H1 (cell line): ENCODE data around the gene PCYT2. TPM values are rescaled to one million over a fixed set of nuclear protein-coding genes. Genes with fewer than 3 reads are reported as not detected.

Experiments
- CTCF ChIA-PET: fragments of 300-600 bp; sonication (Branson Sonifier 250); formaldehyde crosslinking; loops from one replicate; lab custom pipeline; 2021; ENCODE audit not compliant: partially characterized antibody; lab: Charles Lee
- POLR2A ChIA-PET: fragments of 300-600 bp; sonication (Branson Sonifier 250); formaldehyde crosslinking; loops from one replicate; lab custom pipeline; 2021; ENCODE audit warnings: inconsistent platforms; ENCODE audit not compliant: partially characterized antibody; lab: Charles Lee
- DNase-seq, 2 experiments: peaks; one replicate each; pipeline versions ENCODE4 v3.0.0 to v3.0.0-alpha.2; 2010 to 2022; ENCODE audit warnings: low spot score in 2 of 2, low read depth in 1 of 2, mixed read lengths in 1 of 2
- FAIRE-seq: peaks from 2 replicates; lab custom pipeline; 2011; peaks lifted over from hg19 to GRCh38; lab: Jason Lieb, UNC
- H2AFZ ChIP-seq: 2 replicates; pipeline ENCODE4 v1.8.1; 2012; ENCODE audit warnings: low read length, inconsistent platforms
- H2AK5ac ChIP-seq: 2 replicates; pipeline ENCODE4 v1.6.1; 2013; ENCODE audit warnings: low read depth, low read length
- H2BK120ac ChIP-seq: replicated peaks from 2 replicates; pipeline ENCODE3; 2013; ENCODE audit warnings: low read depth, low read length, inconsistent platforms
- H2BK12ac ChIP-seq: 2 replicates; pipeline ENCODE4 v1.6.1; 2013; ENCODE audit warnings: low read depth, low read length
- H2BK15ac ChIP-seq: 2 replicates; pipeline ENCODE4 v1.6.1; 2013; ENCODE audit warnings: low read length
- H2BK20ac ChIP-seq: 2 replicates; pipeline ENCODE4 v1.6.1; 2013; ENCODE audit warnings: low read length
- H2BK5ac ChIP-seq: 2 replicates; pipeline ENCODE4 v1.6.1; 2013; ENCODE audit warnings: low read depth, low read length
- H3K14ac ChIP-seq: 2 replicates; pipeline ENCODE4 v1.6.1; 2013; ENCODE audit warnings: inconsistent platforms; ENCODE audit not compliant: insufficient read length
- H3K18ac ChIP-seq: 2 replicates; pipeline ENCODE4 v1.6.1; 2013; ENCODE audit warnings: low read length; ENCODE audit errors: extremely low read depth
- H3K23ac ChIP-seq: 2 replicates; pipeline ENCODE4 v1.6.1; 2013; ENCODE audit warnings: inconsistent platforms; ENCODE audit not compliant: insufficient read length
- H3K23me2 ChIP-seq: 2 replicates; pipeline ENCODE4 v1.6.1; 2013; ENCODE audit warnings: low read depth, low read length
- H3K27ac ChIP-seq: 2 replicates; pipeline ENCODE4 v1.6.1; 2011; ENCODE audit warnings: low read depth, low read length, inconsistent platforms
- H3K27me3 ChIP-seq, 4 experiments: replicated peaks in 1 of 4; 1 replicate in 1 of 4; 2 replicates in 3 of 4; pipeline versions ENCODE4 v1.6.1 to v1.8.1; 2011 to 2013; ENCODE audit warnings: low read length in 3 of 4, mild to moderate bottlenecking in 3 of 4, inconsistent platforms in 2 of 4, mixed read lengths in 2 of 4, moderate library complexity in 1 of 4; ENCODE audit not compliant: control insufficient read depth in 3 of 4, insufficient read depth in 3 of 4; ENCODE audit errors: extremely low read depth in 1 of 4
- H3K36me3 ChIP-seq, 4 experiments: 2 replicates each; pipeline versions ENCODE4 v1.6.1 to v1.8.1; 2011 to 2013; ENCODE audit warnings: mild to moderate bottlenecking in 4 of 4, low read length in 3 of 4, moderate library complexity in 2 of 4, control low read depth in 1 of 4, inconsistent platforms in 1 of 4; ENCODE audit not compliant: insufficient read depth in 4 of 4, control insufficient read depth in 2 of 4
- H3K4ac ChIP-seq: replicated peaks from 2 replicates; pipeline ENCODE3; 2013; ENCODE audit warnings: low read length, low read depth, mixed read lengths, inconsistent platforms; ENCODE audit not compliant: insufficient read length
- H3K4me1 ChIP-seq, 4 experiments: replicated peaks in 1 of 4; 1 replicate in 1 of 4; 2 replicates in 3 of 4; pipeline versions ENCODE4 v1.6.1 to v1.8.1; 2011 to 2013; ENCODE audit warnings: low read length in 3 of 4, inconsistent platforms in 2 of 4, mixed read lengths in 1 of 4; ENCODE audit not compliant: insufficient read depth in 4 of 4, control insufficient read depth in 3 of 4
- H3K4me2 ChIP-seq, 2 experiments: 2 replicates each; pipeline versions ENCODE4 v1.6.1 to v1.8.1; 2011 to 2013; ENCODE audit warnings: low read depth in 2 of 2, low read length in 2 of 2, control low read depth in 1 of 2, inconsistent platforms in 1 of 2, mild to moderate bottlenecking in 1 of 2; ENCODE audit not compliant: insufficient read depth in 1 of 2
- H3K4me3 ChIP-seq, 4 experiments: fragments of 200-600, 300-600 bp in 1 of 4; sonication (generic), shearing (Covaris generic), sonication (Bioruptor Twin) in 1 of 4; 2 replicates each; pipeline versions ENCODE4 v1.5.1 to v1.8.1; 2011 to 2016; ENCODE audit warnings: low read length in 4 of 4, low read depth in 3 of 4, control low read depth in 2 of 4, inconsistent platforms in 2 of 4, mild to moderate bottlenecking in 2 of 4, mixed read lengths in 1 of 4, moderate library complexity in 1 of 4; ENCODE audit not compliant: insufficient read depth in 2 of 4; ENCODE audit errors: extremely low read depth in 1 of 4
- H3K56ac ChIP-seq: replicated peaks from 2 replicates; pipeline ENCODE3; 2013; ENCODE audit warnings: low read depth, mild to moderate bottlenecking, mixed read lengths, low read length, inconsistent platforms; ENCODE audit not compliant: insufficient read length
- H3K79me1 ChIP-seq: 2 replicates; pipeline ENCODE4 v1.6.1; 2013; ENCODE audit warnings: low read depth, low read length, control low read depth
- H3K79me2 ChIP-seq, 2 experiments: 2 replicates each; pipeline versions ENCODE4 v1.6.1 to v1.8.1; 2012 to 2013; ENCODE audit warnings: low read length in 2 of 2, mild to moderate bottlenecking in 2 of 2, inconsistent platforms in 1 of 2; ENCODE audit not compliant: insufficient read depth in 2 of 2, control insufficient read depth in 1 of 2
- H3K9ac ChIP-seq, 4 experiments: replicated peaks in 1 of 4; 1 replicate in 1 of 4; 2 replicates in 3 of 4; pipeline versions ENCODE4 v1.6.1 to v1.8.1; 2011 to 2013; ENCODE audit warnings: low read depth in 3 of 4, low read length in 3 of 4, control low read depth in 2 of 4, mild to moderate bottlenecking in 2 of 4, moderate library complexity in 2 of 4, inconsistent platforms in 1 of 4; ENCODE audit errors: extremely low read depth in 1 of 4
- H3K9me3 ChIP-seq, 2 experiments: 2 replicates each; pipeline versions ENCODE4 v1.6.1 to v1.8.1; 2012 to 2013; ENCODE audit warnings: mild to moderate bottlenecking in 2 of 2, moderate library complexity in 2 of 2, control low read depth in 1 of 2, inconsistent platforms in 1 of 2, low read depth in 1 of 2, low read length in 1 of 2, mixed read lengths in 1 of 2; ENCODE audit not compliant: insufficient read depth in 2 of 2
- H4K20me1 ChIP-seq, 2 experiments: replicated peaks in 1 of 2; 2 replicates each; pipeline versions ENCODE3 to v1.8.1; 2011 to 2013; ENCODE audit warnings: inconsistent platforms in 2 of 2, low read length in 2 of 2, mild to moderate bottlenecking in 1 of 2; ENCODE audit not compliant: insufficient read depth in 2 of 2, control insufficient read depth in 1 of 2
- H4K5ac ChIP-seq: 2 replicates; pipeline ENCODE4 v1.6.1; 2013; ENCODE audit warnings: low read length, low read depth, mixed read lengths, inconsistent platforms; ENCODE audit not compliant: insufficient read length
- H4K8ac ChIP-seq: 2 replicates; pipeline ENCODE4 v1.8.0; 2013; ENCODE audit warnings: mild to moderate bottlenecking, moderate library complexity, low read length, inconsistent platforms; ENCODE audit not compliant: insufficient read depth; ENCODE audit errors: extremely low read depth
- H4K91ac ChIP-seq: replicated peaks from 2 replicates; pipeline ENCODE3; 2013; ENCODE audit warnings: low read length, mixed read lengths, inconsistent platforms; ENCODE audit not compliant: insufficient read length
- BACH1 ChIP-seq: IDR thresholded peaks from 2 replicates; pipeline ENCODE4 v1.6.1; 2012; ENCODE audit warnings: low read length, improper control_type of control experiment
- KDM1A ChIP-seq: fragments of 200-600, 300-600 bp; sonication (generic); IDR thresholded peaks from 2 replicates; pipeline ENCODE4 v1.7.1; 2016; ENCODE audit warnings: mild to moderate bottlenecking, low read length, borderline replicate concordance
- MAFK ChIP-seq: IDR thresholded peaks from 2 replicates; pipeline ENCODE4 v1.6.1; 2012; ENCODE audit warnings: low read depth, mild to moderate bottlenecking, improper control_type of control experiment, low read length
- POLR2A ChIP-seq, 2 experiments: IDR thresholded peaks; 1 replicate in 1 of 2; 2 replicates in 1 of 2; pipeline ENCODE4 v1.6.1; 2011; ENCODE audit warnings: low read depth in 2 of 2, low read length in 2 of 2, mild to moderate bottlenecking in 2 of 2; ENCODE audit errors: control extremely low read depth in 1 of 2
- RFX5 ChIP-seq: IDR thresholded peaks from 2 replicates; pipeline ENCODE4 v1.6.1; 2011; ENCODE audit warnings: low read depth, low read length, improper control_type of control experiment, borderline replicate concordance
- RXRA ChIP-seq: IDR thresholded peaks from 2 replicates; pipeline ENCODE4 v1.6.1; 2011; ENCODE audit warnings: low read depth, mild to moderate bottlenecking, low read length, moderate library complexity; ENCODE audit not compliant: insufficient read depth
- SP1 ChIP-seq: IDR thresholded peaks from 2 replicates; pipeline ENCODE4 v1.6.1; 2011; ENCODE audit warnings: low read depth, low read length
- SP2 ChIP-seq: IDR thresholded peaks from 2 replicates; pipeline ENCODE4 v1.6.1; 2012; ENCODE audit warnings: mild to moderate bottlenecking, low read length, inconsistent platforms
- SP4 ChIP-seq: IDR thresholded peaks from 2 replicates; pipeline ENCODE4 v1.6.1; 2012; ENCODE audit warnings: low read length, inconsistent platforms
- WGBS, 2 experiments: shearing (Covaris generic) in 1 of 2; methylation state at CpG; one replicate each; pipeline versions ENCODE4 v1.1.6 to v1.1.7; 2013 to 2015; ENCODE audit warnings: low lambda C conversion rate in 2 of 2, mixed read lengths in 2 of 2, inconsistent platforms in 1 of 2, low coverage in 1 of 2, missing lambda C conversion rate in 1 of 2; ENCODE audit not compliant: insufficient replicate concordance in 2 of 2, insufficient coverage in 1 of 2, insufficient read length in 1 of 2; ENCODE audit errors: extremely low coverage in 1 of 2, missing lambda C conversion rate in 1 of 2; 5-methylcytosine and 5-hydroxymethylcytosine counted together
- polyA plus RNA-seq, 7 experiments: library from polyadenylated mRNA; depleted of rRNA in 3 of 7; stranded (reverse) in 5 of 7; unstranded in 2 of 7; fragments of >200 nt in 5 of 7; fragments of 200-250 nt in 2 of 7; gene quantifications; 1 replicate in 5 of 7; 2 replicates in 1 of 7; 4 replicates in 1 of 7; pipeline versions ENCODE4 v1.2.1 to v1.2.3, GENCODE V29; 2011 to 2013; ENCODE audit warnings: missing spikeins in 2 of 7, mixed read lengths in 2 of 7
- total RNA-seq: library from RNA; stranded (reverse); fragmentation: NEBNext Ultra II Directional; extraction: Animal tissue kit (Norgen Biotek cat#: 25700); gene quantifications from 2 replicates; pipeline ENCODE4 v1.2.1, GENCODE V29; 2021

The PCYT2 gene
- total and polyA plus RNA-seq, 2 of the 8 experiments (the other 6 are each of a cell fraction or from before 2014, with no cell fraction given) = 29.9 to 31.3 TPM

GRCh38 chr17:81858170-81858966, 52.8 kb downstream of the PCYT2 start:
- H2AK5ac ChIP-seq = no peak overlapping the region
- H3K36me3 ChIP-seq = peaks cover 19 to 41% (median 28%) of the 10 kb centered on the region in 4 experiments; a peak in 7 of 8 replicates
- no peak for DNase-seq
- H3K23me2 ChIP-seq = peaks cover 8% of the 10 kb centered on the region
- H3K14ac ChIP-seq = no peak overlapping the region
- no peak overlapping the region for H2BK5ac ChIP-seq
- peak overlapping the region; percentile 79 to 92; a peak in 2 of 4 replicates for H3K4me2 ChIP-seq
- no peak overlapping the region for H2BK12ac ChIP-seq
- H4K5ac ChIP-seq = no peak overlapping the region
- H3K4me1 ChIP-seq = peaks cover 0 to 5% (median 5%) of the 10 kb centered on the region in 4 experiments; a peak in 5 of 7 replicates
- no peaks in the 10 kb centered on the region; a peak in 1 of 7 replicates for H3K27me3 ChIP-seq
- no peak overlapping the region for H3K23ac ChIP-seq
- CTCF ChIA-PET = interaction anchor here (0.8 to 2.7 kb wide), 4 partner anchors 11 to 123 kb away, joined by 3 to 18 read pairs (median 6); no protein-coding TSS in a partner anchor
- H3K9me3 ChIP-seq = no peaks in the 10 kb centered on the region
- no peak overlapping the region for H3K18ac ChIP-seq
- no peak overlapping the region for H3K4ac ChIP-seq
- H3K79me1 ChIP-seq = peaks cover 17% of the 10 kb centered on the region
- H4K8ac ChIP-seq = peak overlapping the region; percentile 73; the same call in 1 of the 2 replicates
- 89% methylated on average over 20 of the region's 30 CpGs; no CpG with 5 or more reads in 1 of the 2 experiments for WGBS, 2 experiments
- H4K91ac ChIP-seq = peak overlapping the region; percentile 56
- no peak for TF ChIP-seq POLR2A (IDR thresholded peaks at IDR 0.05; ENCODE audit: control extremely low read depth in 1 of 2, low read depth in 2 of 2, low read length in 2 of 2)
- no peak for TF ChIP-seq SP2
- no peak for TF ChIP-seq RFX5
- TF ChIP-seq KDM1A = no peak
- TF ChIP-seq RXRA = no peak
- TF ChIP-seq MAFK = no peak
- no peak for TF ChIP-seq SP4
- TF ChIP-seq SP1 = no peak
- TF ChIP-seq BACH1 = no peak
- H3K9ac ChIP-seq = 0 out of 7 replicates have a peak overlapping the region, but pooled peaks of 1 of the 4 experiments have one; percentile 4
- H3K4me3 ChIP-seq = peak overlapping the region in 1 of 4 experiments; percentile 80; a peak in 1 of 8 replicates
- no peak for FAIRE-seq
- no peak overlapping the region for H2BK120ac ChIP-seq
- H4K20me1 ChIP-seq = peaks cover 7 to 20% of the 10 kb centered on the region in 2 experiments
- no peak overlapping the region for H2BK20ac ChIP-seq
- H3K79me2 ChIP-seq = peaks cover 13 to 44% of the 10 kb centered on the region in 2 experiments
- H3K27ac ChIP-seq = no peak overlapping the region
- no peak overlapping the region for H2AFZ ChIP-seq
- no peak overlapping the region for H2BK15ac ChIP-seq
- POLR2A ChIA-PET = interaction anchor here (0.9 to 3.6 kb wide), 6 partner anchors 8 to 144 kb away, joined by 3 to 17 read pairs (median 4); partner anchors contain the start of genes ARHGDIA and PPP1R27
- H3K56ac ChIP-seq = no peak overlapping the region
